Esophagus squamous epithelium (tissue), 5 donors: Measurements from ENCODE around the gene AKR1A1. TPM values are rescaled to one million over a fixed set of nuclear protein-coding genes. Genes with fewer than 3 reads are reported as not detected.

Source experiments
- DNase-seq: peaks from one replicate; lab custom pipeline; 2025; lab: John Stamatoyannopoulos, UW
- H3K27ac ChIP-seq, 4 donors: fragments of 200-600 bp; sonication (generic); one replicate each; pipeline ENCODE4 v1.5.1; 2016 to 2019; ENCODE audit warnings: mild to moderate bottlenecking in 1 of 4
- H3K27me3 ChIP-seq, 4 donors: fragments of 200-600 bp; sonication (generic); 1 replicate in 3 of 4; 2 replicates in 1 of 4; pipeline versions ENCODE4 v1.5.1 to v1.6.0; 2017 to 2021; ENCODE audit warnings: antibody characterized with exemption in 1 of 4
- H3K36me3 ChIP-seq, 3 donors: fragments of 200-600 bp; sonication (generic); one replicate each; pipeline ENCODE4 v1.5.1; 2016 to 2019
- H3K4me1 ChIP-seq, 3 donors: fragments of 200-600 bp; sonication (generic); one replicate each; pipeline ENCODE4 v1.5.1; 2017 to 2019
- H3K4me3 ChIP-seq, 4 donors: fragments of 200-600 bp; sonication (generic); 1 replicate in 3 of 4; 2 replicates in 1 of 4; pipeline ENCODE4 v1.5.1; 2016 to 2019; ENCODE audit warnings: mild to moderate bottlenecking in 2 of 4, moderate library complexity in 1 of 4
- H3K9me3 ChIP-seq, 3 donors: fragments of 200-600 bp; sonication (generic); one replicate each; pipeline ENCODE4 v1.5.1; 2016 to 2019
- POLR2A ChIP-seq, 4 donors: fragments of 450-650 bp; IDR thresholded peaks; one replicate each; pipeline ENCODE4 v1.6.1; 2017; ENCODE audit warnings: antibody characterized with exemption in 4 of 4, mild to moderate bottlenecking in 4 of 4, moderate library complexity in 3 of 4
- WGBS, 2 donors: methylation state at CpG; one replicate each; pipeline ENCODE4 v1.1.5; 2018; 5-methylcytosine and 5-hydroxymethylcytosine counted together
- intact Hi-C: fragments of 100-400 bp; cut with DNase I; formaldehyde crosslinking; loops from one replicate; pipeline ENCODE4 v1.15.0; 2022
- total RNA-seq, 4 donors: library from RNA; depleted of rRNA; stranded (reverse); fragments of >200 nt; gene quantifications; one replicate each; pipeline ENCODE4 v1.1.0, GENCODE V29; 2016
- TF ChIP-seq, protein P1 (sequence below), 6 experiments: fragments of 450-650 bp in 4 of 6; fragments of 200-600 bp in 2 of 6; sonication (generic) in 2 of 6; IDR thresholded peaks; one replicate each; pipeline ENCODE4 v1.5.1; 2016 to 2019; ENCODE audit warnings: antibody characterized with exemption in 6 of 6, mild to moderate bottlenecking in 4 of 6, moderate library complexity in 4 of 6
- donor health status: DM: yes; HTN: yes; CAD: no.

Gene AKR1A1
- total RNA-seq, 4 donors from 2014 or later: 122 to 164 (median 146) TPM

DNA sequence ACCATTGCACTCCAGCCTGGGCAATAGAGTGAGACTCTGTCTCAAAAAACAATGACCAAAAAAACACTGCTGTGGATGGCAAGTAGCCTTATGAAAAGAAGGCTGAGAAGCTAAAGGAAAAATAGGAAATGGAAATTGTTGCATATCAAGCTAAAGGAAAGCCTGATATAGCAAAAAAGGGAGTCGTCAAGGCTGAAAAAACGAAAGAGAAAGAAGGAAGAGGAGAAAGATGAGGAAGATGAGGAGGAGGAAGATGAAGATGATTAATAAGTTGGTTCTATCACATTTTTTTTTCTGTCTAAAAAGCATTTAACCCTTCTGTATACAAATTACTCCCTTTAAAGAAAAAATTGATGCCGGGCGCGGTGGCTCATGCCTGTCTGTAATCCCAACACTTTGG lies 18.8 kb upstream of the AKR1A1 start:
- no peak overlapping the region for H3K27ac ChIP-seq
- H3K27me3 ChIP-seq: no peaks in the 10 kb centered on the region
- no peak for DNase-seq
- H3K4me1 ChIP-seq: no peaks in the 10 kb centered on the region
- intact Hi-C loops: no loop called here
- TF ChIP-seq POLR2A (IDR thresholded peaks at IDR 0.05): no peak
- TF ChIP-seq, protein P1, sequence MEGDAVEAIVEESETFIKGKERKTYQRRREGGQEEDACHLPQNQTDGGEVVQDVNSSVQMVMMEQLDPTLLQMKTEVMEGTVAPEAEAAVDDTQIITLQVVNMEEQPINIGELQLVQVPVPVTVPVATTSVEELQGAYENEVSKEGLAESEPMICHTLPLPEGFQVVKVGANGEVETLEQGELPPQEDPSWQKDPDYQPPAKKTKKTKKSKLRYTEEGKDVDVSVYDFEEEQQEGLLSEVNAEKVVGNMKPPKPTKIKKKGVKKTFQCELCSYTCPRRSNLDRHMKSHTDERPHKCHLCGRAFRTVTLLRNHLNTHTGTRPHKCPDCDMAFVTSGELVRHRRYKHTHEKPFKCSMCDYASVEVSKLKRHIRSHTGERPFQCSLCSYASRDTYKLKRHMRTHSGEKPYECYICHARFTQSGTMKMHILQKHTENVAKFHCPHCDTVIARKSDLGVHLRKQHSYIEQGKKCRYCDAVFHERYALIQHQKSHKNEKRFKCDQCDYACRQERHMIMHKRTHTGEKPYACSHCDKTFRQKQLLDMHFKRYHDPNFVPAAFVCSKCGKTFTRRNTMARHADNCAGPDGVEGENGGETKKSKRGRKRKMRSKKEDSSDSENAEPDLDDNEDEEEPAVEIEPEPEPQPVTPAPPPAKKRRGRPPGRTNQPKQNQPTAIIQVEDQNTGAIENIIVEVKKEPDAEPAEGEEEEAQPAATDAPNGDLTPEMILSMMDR (IDR thresholded peaks at IDR 0.05): no peak
- WGBS, 2 donors: 78 to 81% methylated on average over 5 of the region's 5 CpGs
- H3K9me3 ChIP-seq: no peaks in the 10 kb centered on the region
- H3K36me3 ChIP-seq: no peaks in the 10 kb centered on the region
- no peak overlapping the region for H3K4me3 ChIP-seq

DNA sequence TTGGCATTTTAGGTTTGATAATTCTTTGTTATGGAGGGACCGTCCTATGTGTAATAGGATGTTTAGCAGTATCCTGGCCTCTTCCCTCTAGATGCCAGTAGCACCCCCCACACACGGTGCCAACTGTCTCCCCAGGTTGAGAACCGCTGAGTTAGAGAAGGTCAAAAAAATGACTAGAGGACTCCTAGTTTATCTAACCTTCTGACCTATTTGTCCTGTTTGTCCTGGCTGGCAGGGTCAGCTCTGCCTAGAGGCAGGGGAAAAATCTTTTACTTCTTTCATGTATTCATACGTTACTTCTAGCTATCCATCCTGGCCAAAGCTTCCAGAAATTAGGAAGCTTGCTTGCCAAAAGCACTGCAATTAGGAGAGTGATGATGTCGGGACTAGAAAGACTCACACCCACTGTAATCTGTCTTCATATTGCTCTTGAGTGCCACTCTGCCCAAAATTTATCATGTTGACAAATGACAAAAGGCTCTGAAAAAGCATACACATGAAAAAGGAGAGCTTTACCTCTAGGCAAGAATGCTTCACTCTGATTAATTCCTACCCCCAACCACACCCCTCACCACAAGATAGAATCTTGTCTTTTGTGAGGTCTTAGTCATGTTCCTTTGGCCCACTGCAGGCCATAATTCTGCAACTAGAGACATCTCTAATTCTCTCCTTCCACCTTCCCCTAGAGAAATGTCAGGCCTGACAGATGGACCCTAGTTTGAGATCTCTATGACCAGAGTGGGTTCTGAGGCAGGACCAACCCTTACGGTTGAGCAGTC lies 14.4 kb upstream of the AKR1A1 start:
- no peaks in the 10 kb centered on the region for H3K9me3 ChIP-seq
- no peak for DNase-seq
- no peak for TF ChIP-seq POLR2A (IDR thresholded peaks at IDR 0.05)
- TF ChIP-seq, protein P1 (IDR thresholded peaks at IDR 0.05): no peak
- no peaks in the 10 kb centered on the region for H3K27me3 ChIP-seq
- H3K4me1 ChIP-seq: no peaks in the 10 kb centered on the region
- no peaks in the 10 kb centered on the region for H3K36me3 ChIP-seq
- H3K27ac ChIP-seq: no peak overlapping the region
- 54 to 60% methylated on average over 6 of the region's 6 CpGs for WGBS, 2 donors
- intact Hi-C loops: no loop called here
- H3K4me3 ChIP-seq: no peak overlapping the region

DNA sequence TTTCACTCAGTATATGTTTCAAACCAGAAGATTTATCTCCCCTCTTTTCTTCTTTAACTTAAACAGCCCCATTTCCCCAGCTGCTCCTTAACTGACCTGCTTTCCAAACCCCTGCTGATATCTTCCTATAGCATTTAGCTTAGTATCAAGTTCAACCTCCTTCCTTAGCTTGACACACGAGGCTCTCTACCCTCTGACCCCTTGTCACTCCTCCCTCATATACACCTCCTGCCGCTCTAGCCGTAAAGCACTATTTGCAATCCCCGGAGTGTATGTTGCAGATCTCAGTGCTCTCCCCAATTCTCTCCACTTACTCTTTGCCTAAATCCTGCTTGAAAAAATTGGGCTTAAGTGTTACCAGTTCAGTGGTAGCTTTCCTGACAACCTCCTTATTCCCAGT lies 13.7 kb upstream of the AKR1A1 start:
- no peak overlapping the region for H3K27ac ChIP-seq
- no peak overlapping the region for H3K4me3 ChIP-seq
- H3K27me3 ChIP-seq: no peaks in the 10 kb centered on the region
- WGBS, 2 donors: 73 to 77% methylated on average over 4 of the region's 4 CpGs
- no peaks in the 10 kb centered on the region for H3K4me1 ChIP-seq
- DNase-seq: no peak
- H3K9me3 ChIP-seq: no peaks in the 10 kb centered on the region
- H3K36me3 ChIP-seq: no peaks in the 10 kb centered on the region
- intact Hi-C loops: no loop called here
- TF ChIP-seq, protein P1 (IDR thresholded peaks at IDR 0.05): no peak
- TF ChIP-seq POLR2A (IDR thresholded peaks at IDR 0.05): no peak

DNA sequence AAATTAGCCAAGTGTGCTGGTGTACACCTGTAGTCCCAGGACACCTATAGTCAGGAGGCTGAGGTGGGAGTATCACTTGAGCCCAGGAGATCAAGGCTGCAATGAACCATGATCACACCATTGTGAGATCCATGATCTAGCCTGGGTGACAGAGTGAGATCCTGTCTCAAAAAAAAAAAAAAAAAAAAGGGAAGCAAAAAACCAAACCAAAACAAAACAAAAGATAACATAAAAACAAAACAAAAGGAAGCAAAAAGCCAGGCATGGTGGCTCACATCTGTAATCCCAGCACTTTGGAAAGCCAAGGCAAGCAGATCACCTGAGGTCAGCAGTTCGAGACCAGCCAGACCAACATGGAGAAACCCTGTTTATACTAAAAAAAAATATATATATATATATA lies 9.4 kb upstream of the AKR1A1 start:
- Histone ChIP-seq H3K36me3 (no peaks in the 10 kb centered on the region), H3K27ac (no peak overlapping the region), H3K4me1 (peaks cover 0 to 18% (median 7%) of the 10 kb centered on the region in 3 donors), H3K27me3 (no peaks in the 10 kb centered on the region), H3K4me3 (no peak overlapping the region), H3K9me3 (no peaks in the 10 kb centered on the region)
- 86 to 88% methylated on average over 1 of the region's 1 CpG for WGBS, 2 donors
- intact Hi-C loops: no loop called here
- DNase-seq: no peak
- no peak for TF ChIP-seq POLR2A (IDR thresholded peaks at IDR 0.05)
- TF ChIP-seq, protein P1 (IDR thresholded peaks at IDR 0.05): no peak

DNA sequence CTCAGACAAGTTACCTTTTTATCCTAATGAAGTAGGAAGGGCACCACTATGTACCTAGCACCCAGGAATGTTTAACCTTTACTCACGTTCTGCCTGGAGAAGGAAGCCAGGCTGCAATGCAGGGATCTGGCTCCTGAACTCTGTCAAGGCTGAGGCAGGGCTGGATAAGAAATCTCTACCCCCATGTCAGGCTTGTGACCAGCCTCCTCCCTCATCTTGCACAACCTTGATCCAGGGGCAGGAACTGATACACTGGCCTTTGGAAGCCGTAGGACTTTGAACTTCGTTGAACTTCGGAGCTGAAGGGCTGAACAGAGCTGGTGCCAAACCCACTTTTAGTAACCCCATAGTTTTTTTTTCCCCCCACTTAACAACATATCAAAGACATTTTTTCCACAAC lies 8.0 kb upstream of the AKR1A1 start:
- Histone ChIP-seq H3K9me3 (no peaks in the 10 kb centered on the region), H3K27ac (no peak overlapping the region), H3K4me1 (peaks cover 0 to 18% (median 7%) of the 10 kb centered on the region in 3 donors), H3K36me3 (no peaks in the 10 kb centered on the region), H3K4me3 (no peak overlapping the region), H3K27me3 (no peaks in the 10 kb centered on the region)
- DNase-seq: no peak
- 59 to 72% methylated on average over 3 to 4 of the region's 4 CpGs for WGBS, 2 donors
- TF ChIP-seq POLR2A (IDR thresholded peaks at IDR 0.05): no peak
- TF ChIP-seq, protein P1 (IDR thresholded peaks at IDR 0.05): no peak
- intact Hi-C loops: no loop called here
